KBM-7 (cell line): ENCODE data around the gene GSK3A.
A peak's percentile ranks its signal among the peaks of the same experiment; 100 is the strongest.
"Not testable (repeated sequence)": the region's sequence is repeated elsewhere in the genome, so short reads cannot be mapped to it uniquely, and the experiment has no call there.

ENCODE experiments used
- DNase-seq: peaks from one replicate; pipeline ENCODE4 v3.0.0-alpha.2; 2015
- in situ Hi-C: fragments of 300-500 bp; cut with MboI; formaldehyde crosslinking; loops from 2 replicates; pipeline ENCODE4 v1.14.3; 2020; ENCODE audit warnings: low sequenced_read_pairs, low pct_unique_long_range_greater_than_20kb, mixed read lengths

Gene GSK3A

GRCh38 chr19:42270346-42271044 lies 28.1 kb upstream of the GSK3A start:
- in situ Hi-C loops, result no loop called here
- DNase-seq, result peak; percentile 81

- in situ Hi-C loops, result no loop called here
- DNase-seq, result no peak
Measured at GRCh38 chr19:42269478-42270345, 27.3 kb upstream of the GSK3A start.

GRCh38 chr19:42268704-42269477 lies 26.5 kb upstream of the GSK3A start, which contains the start of gene CIC:
Gene CIC, plus strand, starts transcription at chr19:42269252. Its CDS starts 2,532 bp downstream, at chr19:42271784.
- in situ Hi-C loops, result no loop called here
- DNase-seq, result peak; percentile 100

- in situ Hi-C loops, result no loop called here
- peak; percentile 100 for DNase-seq
Measured at GRCh38 chr19:42268142-42268703, 25.8 kb upstream of the GSK3A start.

GRCh38 chr19:42267644-42268141 lies 25.3 kb upstream of the GSK3A start:
- DNase-seq, result no peak
- in situ Hi-C loops, result no loop called here

- DNase-seq, in situ Hi-C loops: not testable (repeated sequence)
Measured at GRCh38 chr19:42266928-42267603, 24.7 kb upstream of the GSK3A start.

GRCh38 chr19:42266105-42266504 lies 23.7 kb upstream of the GSK3A start:
- in situ Hi-C loops, DNase-seq: not testable (repeated sequence)

GRCh38 chr19:42261763-42262162 lies 19.4 kb upstream of the GSK3A start:
- in situ Hi-C loops, result no loop called here
- DNase-seq, result no peak

GRCh38 chr19:42257842-42258241 lies 15.4 kb upstream of the GSK3A start:
- in situ Hi-C loops, DNase-seq: not testable (repeated sequence)

GRCh38 chr19:42255766-42256745 lies 13.7 kb upstream of the GSK3A start:
- DNase-seq, result peak; percentile 27
- in situ Hi-C loops, result no loop called here

- in situ Hi-C loops, result no loop called here
- DNase-seq, result peak; percentile 90
Measured at GRCh38 chr19:42254850-42255765, 12.7 kb upstream of the GSK3A start, which contains the start of gene ERF. Gene ERF, minus strand, starts transcription at chr19:42255128. Its CDS starts 129 bp downstream, at chr19:42254999.

GRCh38 chr19:42254089-42254849 lies 11.9 kb upstream of the GSK3A start:
- DNase-seq, result peak; percentile 64
- in situ Hi-C loops, result no loop called here

- in situ Hi-C loops, result no loop called here
- peak; percentile 63 for DNase-seq
Measured at GRCh38 chr19:42253245-42254088, 11.1 kb upstream of the GSK3A start.

- in situ Hi-C loops, result no loop called here
- peak; percentile 74 for DNase-seq
Measured at GRCh38 chr19:42252365-42253244, 10.2 kb upstream of the GSK3A start.
